H1 (cell line): Measurements from ENCODE around the gene TASP1. TPM values are rescaled to one million over a fixed set of nuclear protein-coding genes. Genes with fewer than 3 reads are reported as not detected.

ENCODE experiments used
- CTCF ChIA-PET: fragments of 300-600 bp; sonication (Branson Sonifier 250); formaldehyde crosslinking; loops from one replicate; lab custom pipeline; 2021; ENCODE audit not compliant: partially characterized antibody; lab: Charles Lee
- POLR2A ChIA-PET: fragments of 300-600 bp; sonication (Branson Sonifier 250); formaldehyde crosslinking; loops from one replicate; lab custom pipeline; 2021; ENCODE audit warnings: inconsistent platforms; ENCODE audit not compliant: partially characterized antibody; lab: Charles Lee
- DNase-seq, 2 experiments: peaks; one replicate each; pipeline versions ENCODE4 v3.0.0 to v3.0.0-alpha.2; 2010 to 2022; ENCODE audit warnings: low spot score in 2 of 2, low read depth in 1 of 2, mixed read lengths in 1 of 2
- FAIRE-seq: peaks from 2 replicates; lab custom pipeline; 2011; peaks lifted over from hg19 to GRCh38; lab: Jason Lieb, UNC
- H2AFZ ChIP-seq: 2 replicates; pipeline ENCODE4 v1.8.1; 2012; ENCODE audit warnings: low read length, inconsistent platforms
- H2AK5ac ChIP-seq: 2 replicates; pipeline ENCODE4 v1.6.1; 2013; ENCODE audit warnings: low read depth, low read length
- H2BK120ac ChIP-seq: replicated peaks from 2 replicates; pipeline ENCODE3; 2013; ENCODE audit warnings: low read depth, low read length, inconsistent platforms
- H2BK12ac ChIP-seq: 2 replicates; pipeline ENCODE4 v1.6.1; 2013; ENCODE audit warnings: low read depth, low read length
- H2BK15ac ChIP-seq: 2 replicates; pipeline ENCODE4 v1.6.1; 2013; ENCODE audit warnings: low read length
- H2BK20ac ChIP-seq: 2 replicates; pipeline ENCODE4 v1.6.1; 2013; ENCODE audit warnings: low read length
- H2BK5ac ChIP-seq: 2 replicates; pipeline ENCODE4 v1.6.1; 2013; ENCODE audit warnings: low read depth, low read length
- H3K14ac ChIP-seq: 2 replicates; pipeline ENCODE4 v1.6.1; 2013; ENCODE audit warnings: inconsistent platforms; ENCODE audit not compliant: insufficient read length
- H3K18ac ChIP-seq: 2 replicates; pipeline ENCODE4 v1.6.1; 2013; ENCODE audit warnings: low read length; ENCODE audit errors: extremely low read depth
- H3K23ac ChIP-seq: 2 replicates; pipeline ENCODE4 v1.6.1; 2013; ENCODE audit warnings: inconsistent platforms; ENCODE audit not compliant: insufficient read length
- H3K23me2 ChIP-seq: 2 replicates; pipeline ENCODE4 v1.6.1; 2013; ENCODE audit warnings: low read depth, low read length
- H3K27ac ChIP-seq: 2 replicates; pipeline ENCODE4 v1.6.1; 2011; ENCODE audit warnings: low read depth, low read length, inconsistent platforms
- H3K27me3 ChIP-seq, 4 experiments: replicated peaks in 1 of 4; 1 replicate in 1 of 4; 2 replicates in 3 of 4; pipeline versions ENCODE4 v1.6.1 to v1.8.1; 2011 to 2013; ENCODE audit warnings: low read length in 3 of 4, mild to moderate bottlenecking in 3 of 4, inconsistent platforms in 2 of 4, mixed read lengths in 2 of 4, moderate library complexity in 1 of 4; ENCODE audit not compliant: control insufficient read depth in 3 of 4, insufficient read depth in 3 of 4; ENCODE audit errors: extremely low read depth in 1 of 4
- H3K36me3 ChIP-seq, 4 experiments: 2 replicates each; pipeline versions ENCODE4 v1.6.1 to v1.8.1; 2011 to 2013; ENCODE audit warnings: mild to moderate bottlenecking in 4 of 4, low read length in 3 of 4, moderate library complexity in 2 of 4, control low read depth in 1 of 4, inconsistent platforms in 1 of 4; ENCODE audit not compliant: insufficient read depth in 4 of 4, control insufficient read depth in 2 of 4
- H3K4ac ChIP-seq: replicated peaks from 2 replicates; pipeline ENCODE3; 2013; ENCODE audit warnings: low read length, low read depth, mixed read lengths, inconsistent platforms; ENCODE audit not compliant: insufficient read length
- H3K4me1 ChIP-seq, 4 experiments: replicated peaks in 1 of 4; 1 replicate in 1 of 4; 2 replicates in 3 of 4; pipeline versions ENCODE4 v1.6.1 to v1.8.1; 2011 to 2013; ENCODE audit warnings: low read length in 3 of 4, inconsistent platforms in 2 of 4, mixed read lengths in 1 of 4; ENCODE audit not compliant: insufficient read depth in 4 of 4, control insufficient read depth in 3 of 4
- H3K4me2 ChIP-seq, 2 experiments: 2 replicates each; pipeline versions ENCODE4 v1.6.1 to v1.8.1; 2011 to 2013; ENCODE audit warnings: low read depth in 2 of 2, low read length in 2 of 2, control low read depth in 1 of 2, inconsistent platforms in 1 of 2, mild to moderate bottlenecking in 1 of 2; ENCODE audit not compliant: insufficient read depth in 1 of 2
- H3K4me3 ChIP-seq, 4 experiments: fragments of 200-600, 300-600 bp in 1 of 4; sonication (generic), shearing (Covaris generic), sonication (Bioruptor Twin) in 1 of 4; 2 replicates each; pipeline versions ENCODE4 v1.5.1 to v1.8.1; 2011 to 2016; ENCODE audit warnings: low read length in 4 of 4, low read depth in 3 of 4, control low read depth in 2 of 4, inconsistent platforms in 2 of 4, mild to moderate bottlenecking in 2 of 4, mixed read lengths in 1 of 4, moderate library complexity in 1 of 4; ENCODE audit not compliant: insufficient read depth in 2 of 4; ENCODE audit errors: extremely low read depth in 1 of 4
- H3K56ac ChIP-seq: replicated peaks from 2 replicates; pipeline ENCODE3; 2013; ENCODE audit warnings: low read depth, mild to moderate bottlenecking, mixed read lengths, low read length, inconsistent platforms; ENCODE audit not compliant: insufficient read length
- H3K79me1 ChIP-seq: 2 replicates; pipeline ENCODE4 v1.6.1; 2013; ENCODE audit warnings: low read depth, low read length, control low read depth
- H3K79me2 ChIP-seq, 2 experiments: 2 replicates each; pipeline versions ENCODE4 v1.6.1 to v1.8.1; 2012 to 2013; ENCODE audit warnings: low read length in 2 of 2, mild to moderate bottlenecking in 2 of 2, inconsistent platforms in 1 of 2; ENCODE audit not compliant: insufficient read depth in 2 of 2, control insufficient read depth in 1 of 2
- H3K9ac ChIP-seq, 4 experiments: replicated peaks in 1 of 4; 1 replicate in 1 of 4; 2 replicates in 3 of 4; pipeline versions ENCODE4 v1.6.1 to v1.8.1; 2011 to 2013; ENCODE audit warnings: low read depth in 3 of 4, low read length in 3 of 4, control low read depth in 2 of 4, mild to moderate bottlenecking in 2 of 4, moderate library complexity in 2 of 4, inconsistent platforms in 1 of 4; ENCODE audit errors: extremely low read depth in 1 of 4
- H3K9me3 ChIP-seq, 2 experiments: 2 replicates each; pipeline versions ENCODE4 v1.6.1 to v1.8.1; 2012 to 2013; ENCODE audit warnings: mild to moderate bottlenecking in 2 of 2, moderate library complexity in 2 of 2, control low read depth in 1 of 2, inconsistent platforms in 1 of 2, low read depth in 1 of 2, low read length in 1 of 2, mixed read lengths in 1 of 2; ENCODE audit not compliant: insufficient read depth in 2 of 2
- H4K20me1 ChIP-seq, 2 experiments: replicated peaks in 1 of 2; 2 replicates each; pipeline versions ENCODE3 to v1.8.1; 2011 to 2013; ENCODE audit warnings: inconsistent platforms in 2 of 2, low read length in 2 of 2, mild to moderate bottlenecking in 1 of 2; ENCODE audit not compliant: insufficient read depth in 2 of 2, control insufficient read depth in 1 of 2
- H4K5ac ChIP-seq: 2 replicates; pipeline ENCODE4 v1.6.1; 2013; ENCODE audit warnings: low read length, low read depth, mixed read lengths, inconsistent platforms; ENCODE audit not compliant: insufficient read length
- H4K8ac ChIP-seq: 2 replicates; pipeline ENCODE4 v1.8.0; 2013; ENCODE audit warnings: mild to moderate bottlenecking, moderate library complexity, low read length, inconsistent platforms; ENCODE audit not compliant: insufficient read depth; ENCODE audit errors: extremely low read depth
- H4K91ac ChIP-seq: replicated peaks from 2 replicates; pipeline ENCODE3; 2013; ENCODE audit warnings: low read length, mixed read lengths, inconsistent platforms; ENCODE audit not compliant: insufficient read length
- ASH2L ChIP-seq: fragments of 200-600, 300-600 bp; sonication (generic); IDR thresholded peaks from one replicate; pipeline ENCODE4 v1.7.1; 2017; ENCODE audit warnings: low read length
- EZH2 ChIP-seq: fragments of 200-600 bp; sonication (generic); IDR thresholded peaks from 2 replicates; pipeline ENCODE4 v1.7.1; 2012; ENCODE audit warnings: low read depth, mild to moderate bottlenecking, moderate library complexity, low read length, inconsistent platforms; ENCODE audit not compliant: severe bottlenecking
- GTF2F1 ChIP-seq: IDR thresholded peaks from 2 replicates; pipeline ENCODE4 v1.6.1; 2012; ENCODE audit warnings: low read depth, low read length, improper control_type of control experiment, borderline replicate concordance
- NRF1 ChIP-seq: IDR thresholded peaks from 2 replicates; pipeline ENCODE4 v1.6.1; 2011; ENCODE audit warnings: mild to moderate bottlenecking, low read depth, low read length, improper control_type of control experiment
- POU5F1 ChIP-seq: IDR thresholded peaks from 2 replicates; pipeline ENCODE4 v1.6.1; 2011; ENCODE audit warnings: low read depth, mild to moderate bottlenecking, low read length, moderate library complexity
- RAD21 ChIP-seq, 2 experiments: IDR thresholded peaks in 1 of 2; conservative IDR thresholded peaks in 1 of 2; 2 replicates each; pipeline ENCODE4 v1.6.1; 2011; ENCODE audit warnings: low read depth in 2 of 2, low read length in 2 of 2, improper control_type of control experiment in 1 of 2, inconsistent platforms in 1 of 2, mild to moderate bottlenecking in 1 of 2, moderate library complexity in 1 of 2
- RBBP5 ChIP-seq: IDR thresholded peaks from 2 replicates; pipeline ENCODE4 v1.7.1; 2012; ENCODE audit warnings: low read depth, mild to moderate bottlenecking, inconsistent platforms, low read length, moderate library complexity, borderline replicate concordance
- RFX5 ChIP-seq: IDR thresholded peaks from 2 replicates; pipeline ENCODE4 v1.6.1; 2011; ENCODE audit warnings: low read depth, low read length, improper control_type of control experiment, borderline replicate concordance
- RXRA ChIP-seq: IDR thresholded peaks from 2 replicates; pipeline ENCODE4 v1.6.1; 2011; ENCODE audit warnings: low read depth, mild to moderate bottlenecking, low read length, moderate library complexity; ENCODE audit not compliant: insufficient read depth
- SIN3A ChIP-seq, 2 experiments: IDR thresholded peaks in 1 of 2; conservative IDR thresholded peaks in 1 of 2; 2 replicates each; pipeline ENCODE4 v1.6.1; 2011 to 2012; ENCODE audit warnings: low read length in 2 of 2, improper control_type of control experiment in 1 of 2, low read depth in 1 of 2, mild to moderate bottlenecking in 1 of 2
- SIRT6 ChIP-seq: IDR thresholded peaks from one replicate; pipeline ENCODE4 v1.7.1; 2012; ENCODE audit warnings: low read length, inconsistent platforms
- TAF7 ChIP-seq: optimal IDR thresholded peaks from 2 replicates; pipeline ENCODE3; 2011; ENCODE audit warnings: low read depth, mild to moderate bottlenecking, inconsistent platforms, low read length, moderate library complexity, borderline replicate concordance
- TCF12 ChIP-seq: IDR thresholded peaks from 2 replicates; pipeline ENCODE4 v1.6.1; 2011; ENCODE audit warnings: low read depth, mild to moderate bottlenecking, low read length
- TEAD4 ChIP-seq: IDR thresholded peaks from 2 replicates; pipeline ENCODE4 v1.6.1; 2012; ENCODE audit warnings: low read depth, low read length, inconsistent platforms, mixed read lengths
- ZNF274 ChIP-seq: IDR thresholded peaks from 2 replicates; pipeline ENCODE4 v1.7.0; 2012; ENCODE audit warnings: low read length, borderline replicate concordance; ENCODE audit errors: extremely low read depth
- WGBS, 2 experiments: shearing (Covaris generic) in 1 of 2; methylation state at CpG; one replicate each; pipeline versions ENCODE4 v1.1.6 to v1.1.7; 2013 to 2015; ENCODE audit warnings: low lambda C conversion rate in 2 of 2, mixed read lengths in 2 of 2, inconsistent platforms in 1 of 2, low coverage in 1 of 2, missing lambda C conversion rate in 1 of 2; ENCODE audit not compliant: insufficient replicate concordance in 2 of 2, insufficient coverage in 1 of 2, insufficient read length in 1 of 2; ENCODE audit errors: extremely low coverage in 1 of 2, missing lambda C conversion rate in 1 of 2; 5-methylcytosine and 5-hydroxymethylcytosine counted together
- polyA plus RNA-seq, 7 experiments: library from polyadenylated mRNA; depleted of rRNA in 3 of 7; stranded (reverse) in 5 of 7; unstranded in 2 of 7; fragments of >200 nt in 5 of 7; fragments of 200-250 nt in 2 of 7; gene quantifications; 1 replicate in 5 of 7; 2 replicates in 1 of 7; 4 replicates in 1 of 7; pipeline versions ENCODE4 v1.2.1 to v1.2.3, GENCODE V29; 2011 to 2013; ENCODE audit warnings: missing spikeins in 2 of 7, mixed read lengths in 2 of 7
- total RNA-seq: library from RNA; stranded (reverse); fragmentation: NEBNext Ultra II Directional; extraction: Animal tissue kit (Norgen Biotek cat#: 25700); gene quantifications from 2 replicates; pipeline ENCODE4 v1.2.1, GENCODE V29; 2021

The TASP1 gene
- total and polyA plus RNA-seq, 2 of the 8 experiments (the other 6 are each of a cell fraction or from before 2014, with no cell fraction given) = 4.5 to 10.9 TPM

DNA sequence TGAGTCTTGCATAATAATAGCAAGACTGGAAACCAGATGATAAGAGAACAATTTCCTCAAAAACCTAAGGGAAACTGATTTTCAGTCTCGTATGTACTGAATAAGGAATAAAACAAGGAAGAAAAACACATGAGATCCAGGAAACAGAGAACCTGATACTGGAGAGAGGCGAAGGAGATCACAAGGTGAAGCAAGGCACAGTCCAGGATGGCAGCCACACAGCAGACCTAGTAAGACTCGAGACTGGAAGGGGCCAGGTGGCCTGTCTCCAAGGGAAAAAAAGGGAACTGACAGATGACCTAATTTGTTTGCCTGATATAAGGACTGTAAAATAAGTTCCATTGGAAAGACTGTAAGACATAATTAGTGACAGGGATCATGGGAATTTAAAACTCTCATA, 71.1 kb downstream of the TASP1 start:
- no peak overlapping the region for H4K5ac ChIP-seq
- H3K9ac ChIP-seq = no peak overlapping the region
- no peak for DNase-seq
- H3K36me3 ChIP-seq = no peaks in the 10 kb centered on the region
- no peak overlapping the region for H3K4ac ChIP-seq
- no peak overlapping the region for H3K27ac ChIP-seq
- no peak overlapping the region for H2BK15ac ChIP-seq
- H2BK20ac ChIP-seq = no peak overlapping the region
- H3K56ac ChIP-seq = no peak overlapping the region
- H4K91ac ChIP-seq = no peak overlapping the region
- H3K27me3 ChIP-seq = no peaks in the 10 kb centered on the region
- H2BK120ac ChIP-seq = no peak overlapping the region
- H3K79me2 ChIP-seq = no peaks in the 10 kb centered on the region
- H2AFZ ChIP-seq = no peak overlapping the region
- CTCF ChIA-PET = no interaction called here
- no peaks in the 10 kb centered on the region; a peak in 1 of 7 replicates for H3K4me1 ChIP-seq
- H4K8ac ChIP-seq = no peak overlapping the region
- H3K79me1 ChIP-seq = no peaks in the 10 kb centered on the region
- no peak overlapping the region for H3K18ac ChIP-seq
- H3K4me3 ChIP-seq = no peak overlapping the region
- H2BK5ac ChIP-seq = no peak overlapping the region
- no peak for FAIRE-seq
- H2AK5ac ChIP-seq = no peak overlapping the region
- no peak overlapping the region for H3K14ac ChIP-seq
- H3K9me3 ChIP-seq = no peaks in the 10 kb centered on the region
- H2BK12ac ChIP-seq = no peak overlapping the region
- WGBS, 2 experiments = 84% methylated on average over 3 of the region's 3 CpGs; no CpG with 5 or more reads in 1 of the 2 experiments
- no peaks in the 10 kb centered on the region; the same call in 1 of the 2 replicates for H3K23me2 ChIP-seq
- H3K23ac ChIP-seq = no peak overlapping the region
- H3K4me2 ChIP-seq = no peak overlapping the region
- H4K20me1 ChIP-seq = peaks cover 0 to 2% of the 10 kb centered on the region in 2 experiments
- POLR2A ChIA-PET = no interaction called here
- TF ChIP-seq SIRT6 (no peak), NRF1 (no peak), GTF2F1 (no peak), RXRA (no peak), ASH2L (no peak), RAD21 (IDR thresholded peaks at IDR 0.05 in 1 of 2, conservative IDR thresholded peaks at IDR 0.05 in 1 of 2; ENCODE audit: low read depth in 2 of 2, low read length in 2 of 2) (no peak), TAF7 (no peak), ZNF274 (no peak), TEAD4 (no peak), RBBP5 (no peak), TCF12 (no peak), SIN3A (conservative IDR thresholded peaks at IDR 0.05 in 1 of 2, IDR thresholded peaks at IDR 0.05 in 1 of 2; ENCODE audit: low read depth in 1 of 2, low read length in 2 of 2) (no peak), EZH2 (no peak), POU5F1 (no peak), RFX5 (no peak)
